Measurements from ENCODE around the gene ISX. TPM values are rescaled to one million over a fixed set of nuclear protein-coding genes. Genes with fewer than 3 reads are reported as not detected.

Gene ISX
- total and polyA plus RNA-seq, 2 donors (not counting 1 experiment from before 2014, with no cell fraction given): not detected

- no peak overlapping the region for H3K4me3 ChIP-seq (ENCODE audit: control extremely low read depth in 1 of 5, extremely low read depth in 1 of 5, insufficient read depth in 1 of 5, low read depth in 2 of 5, low read length in 4 of 5)
- no peaks in the 10 kb centered on the region for H3K79me2 ChIP-seq (ENCODE audit: control insufficient read depth, insufficient read depth, low read length)
- no peaks in the 10 kb centered on the region for H3K4me1 ChIP-seq (ENCODE audit: control insufficient read depth in 2 of 2, insufficient read depth in 2 of 2, low read length in 2 of 2)
- ChIA-PET CTCF (no interaction called here), POLR2A (no interaction called here)
- 86% methylated on average over 1 of the region's 1 CpG for WGBS (ENCODE audit: insufficient coverage)
- no peaks in the 10 kb centered on the region for H3K9me3 ChIP-seq (ENCODE audit: control extremely low read depth in 1 of 3, control insufficient read depth in 2 of 3, insufficient read depth in 1 of 3, low read length in 2 of 3)
- DNase-seq: no peak
- no peaks in the 10 kb centered on the region for H3K9me3 Mint-ChIP-seq (ENCODE audit: insufficient read depth)
- no peak overlapping the region for H2AFZ ChIP-seq (ENCODE audit: insufficient read depth, low read depth, low read length, poor library complexity, severe bottlenecking)
- no peak overlapping the region for H3K4me2 ChIP-seq (replicated peaks; ENCODE audit: low read depth, low read length, poor library complexity, severe bottlenecking)
- peaks cover 4% of the 10 kb centered on the region for H3K27me3 Mint-ChIP-seq
- H3K27me3 ChIP-seq (replicated peaks in 1 of 4; ENCODE audit: control extremely low read depth in 1 of 4, control insufficient read depth in 3 of 4, insufficient read depth in 4 of 4, low read length in 3 of 4): peaks cover 0 to 3% (median 0%) of the 10 kb centered on the region in 4 experiments
- H3K27ac Mint-ChIP-seq: no peak overlapping the region
- H3K4me1 Mint-ChIP-seq: no peaks in the 10 kb centered on the region
- no peak overlapping the region for H3K27ac ChIP-seq (ENCODE audit: low read length in 2 of 2)
- H3K36me3 ChIP-seq (replicated peaks in 1 of 2; ENCODE audit: control extremely low read depth in 1 of 2, control insufficient read depth in 1 of 2, extremely low read depth in 1 of 2, insufficient read depth in 2 of 2, low read length in 1 of 2): no peaks in the 10 kb centered on the region
- no peak for TF ChIP-seq CTCF (IDR thresholded peaks at IDR 0.05)
- no peak for TF ChIP-seq EZH2 (IDR thresholded peaks at IDR 0.05; ENCODE audit: borderline replicate concordance, insufficient read depth, low read depth, low read length, poor library complexity, severe bottlenecking)
- intact Hi-C loops (cut with micrococcal nuclease): no loop called here
- H4K20me1 ChIP-seq (ENCODE audit: control insufficient read depth, insufficient read depth, low read length, poor library complexity, severe bottlenecking): no peaks in the 10 kb centered on the region
- no peak overlapping the region for H3K9ac ChIP-seq (ENCODE audit: low read length)
- no peak for ATAC-seq (ENCODE audit: low read depth)
- no peak overlapping the region for H3K4me3 Mint-ChIP-seq
Observed at GRCh38 chr22:35065183-35065582, 775 bp upstream of the ISX start.

GRCh38 chr22:35066768-35067167 lies 810 bp downstream of the ISX start:
- Mint-ChIP-seq H3K4me3 (no peak overlapping the region), H3K27me3 (peaks cover 4% of the 10 kb centered on the region), H3K27ac (no peak overlapping the region), H3K9me3 (ENCODE audit: insufficient read depth) (no peaks in the 10 kb centered on the region), H3K4me1 (no peaks in the 10 kb centered on the region)
- Histone ChIP-seq H3K4me1 (ENCODE audit: control insufficient read depth in 2 of 2, insufficient read depth in 2 of 2, low read length in 2 of 2) (no peaks in the 10 kb centered on the region), H3K27me3 (replicated peaks in 1 of 4; ENCODE audit: control extremely low read depth in 1 of 4, control insufficient read depth in 3 of 4, insufficient read depth in 4 of 4, low read length in 3 of 4) (peaks cover 0 to 3% (median 0%) of the 10 kb centered on the region in 4 experiments), H3K36me3 (replicated peaks in 1 of 2; ENCODE audit: control extremely low read depth in 1 of 2, control insufficient read depth in 1 of 2, extremely low read depth in 1 of 2, insufficient read depth in 2 of 2, low read length in 1 of 2) (no peaks in the 10 kb centered on the region), H3K4me2 (replicated peaks; ENCODE audit: low read depth, low read length, poor library complexity, severe bottlenecking) (no peak overlapping the region), H3K4me3 (ENCODE audit: control extremely low read depth in 1 of 5, extremely low read depth in 1 of 5, insufficient read depth in 1 of 5, low read depth in 2 of 5, low read length in 4 of 5) (no peak overlapping the region), H2AFZ (ENCODE audit: insufficient read depth, low read depth, low read length, poor library complexity, severe bottlenecking) (no peak overlapping the region), H3K9me3 (ENCODE audit: control extremely low read depth in 1 of 3, control insufficient read depth in 2 of 3, insufficient read depth in 1 of 3, low read length in 2 of 3) (no peaks in the 10 kb centered on the region), H3K79me2 (ENCODE audit: control insufficient read depth, insufficient read depth, low read length) (no peaks in the 10 kb centered on the region), H3K9ac (ENCODE audit: low read length) (no peak overlapping the region), H4K20me1 (ENCODE audit: control insufficient read depth, insufficient read depth, low read length, poor library complexity, severe bottlenecking) (no peaks in the 10 kb centered on the region), H3K27ac (ENCODE audit: low read length in 2 of 2) (no peak overlapping the region)
- TF ChIP-seq CTCF (IDR thresholded peaks at IDR 0.05) (no peak), EZH2 (IDR thresholded peaks at IDR 0.05; ENCODE audit: borderline replicate concordance, insufficient read depth, low read depth, low read length, poor library complexity, severe bottlenecking) (no peak)
- intact Hi-C loops (cut with micrococcal nuclease): no loop called here
- WGBS (ENCODE audit: insufficient coverage): 80% methylated on average over 6 of the region's 7 CpGs
- ATAC-seq (ENCODE audit: low read depth): no peak
- POLR2A ChIA-PET: no interaction called here
- DNase-seq: no peak
- CTCF ChIA-PET: no interaction called here
